ENCODE measurements around the gene ZNF557. TPM values are rescaled to one million over a fixed set of nuclear protein-coding genes. Genes with fewer than 3 reads are reported as not detected.

ZNF557 gene
- total and polyA plus RNA-seq, 4 donors: 0.63 to 11.5 (median 6.5) TPM

DNA sequence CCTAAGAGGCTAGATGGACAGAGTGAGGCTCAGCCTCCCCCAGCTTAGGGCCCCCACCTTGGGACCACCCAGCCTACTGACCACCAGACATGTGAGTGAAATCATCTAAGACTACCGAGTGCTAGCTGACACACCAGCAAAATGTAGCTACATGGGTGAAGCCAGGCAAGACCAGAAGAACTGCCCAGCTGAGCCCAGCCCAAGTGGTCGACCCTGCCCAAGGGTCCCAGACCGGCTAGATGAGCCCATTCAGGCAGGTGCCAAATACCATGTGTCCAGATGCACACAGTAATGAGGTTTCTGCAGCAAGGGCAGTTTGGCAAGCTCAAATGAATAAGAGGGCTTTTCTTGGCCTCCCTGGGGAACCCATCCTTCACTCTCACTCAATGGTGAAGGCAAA, 56.6 kb downstream of the ZNF557 start:
- peaks cover 8 to 21% of the 10 kb centered on the region in 2 donors for H3K36me3 ChIP-seq (ENCODE audit: control insufficient read depth in 1 of 2, insufficient read depth in 2 of 2, low read length in 1 of 2)
- DNase-seq (no peak), ATAC-seq (ENCODE audit: low FRiP score) (no peak)
- H3K27me3 ChIP-seq (ENCODE audit: control insufficient read depth in 1 of 2, insufficient read depth in 2 of 2, low read length in 1 of 2): no peaks in the 10 kb centered on the region
- intact Hi-C loops (cut with DNase I): no loop called here
- no peak overlapping the region for H3K4me3 ChIP-seq (ENCODE audit: low read length in 2 of 2)
- WGBS, 2 donors: 95 to 98% methylated on average over 3 of the region's 3 CpGs
- H3K4me1 ChIP-seq (ENCODE audit: control insufficient read depth in 1 of 2, insufficient read depth in 2 of 2, low read length in 2 of 2): no peaks in the 10 kb centered on the region
- no peak overlapping the region for H3K27ac ChIP-seq (ENCODE audit: low read depth in 1 of 2, low read length in 2 of 2)
- H3K9me3 ChIP-seq (ENCODE audit: control insufficient read depth, low read length): peaks cover 8% of the 10 kb centered on the region

GRCh38 chr19:7130043-7130442, 60.5 kb downstream of the ZNF557 start:
- intact Hi-C loops (cut with DNase I): no loop called here
- H3K27me3 ChIP-seq (ENCODE audit: control insufficient read depth in 1 of 2, insufficient read depth in 2 of 2, low read length in 1 of 2): no peaks in the 10 kb centered on the region
- 96 to 99% methylated on average over 1 of the region's 1 CpG for WGBS, 2 donors
- no peaks in the 10 kb centered on the region for H3K4me1 ChIP-seq (ENCODE audit: control insufficient read depth in 1 of 2, insufficient read depth in 2 of 2, low read length in 2 of 2)
- DNase-seq: no peak
- H3K4me3 ChIP-seq (ENCODE audit: low read length in 2 of 2): no peak overlapping the region
- H3K9me3 ChIP-seq (ENCODE audit: control insufficient read depth, low read length): peaks cover 8% of the 10 kb centered on the region
- no peak for ATAC-seq (ENCODE audit: low FRiP score)
- H3K27ac ChIP-seq (ENCODE audit: low read depth in 1 of 2, low read length in 2 of 2): no peak overlapping the region
- H3K36me3 ChIP-seq (ENCODE audit: control insufficient read depth in 1 of 2, insufficient read depth in 2 of 2, low read length in 1 of 2): peaks cover 5 to 24% of the 10 kb centered on the region in 2 donors

DNA sequence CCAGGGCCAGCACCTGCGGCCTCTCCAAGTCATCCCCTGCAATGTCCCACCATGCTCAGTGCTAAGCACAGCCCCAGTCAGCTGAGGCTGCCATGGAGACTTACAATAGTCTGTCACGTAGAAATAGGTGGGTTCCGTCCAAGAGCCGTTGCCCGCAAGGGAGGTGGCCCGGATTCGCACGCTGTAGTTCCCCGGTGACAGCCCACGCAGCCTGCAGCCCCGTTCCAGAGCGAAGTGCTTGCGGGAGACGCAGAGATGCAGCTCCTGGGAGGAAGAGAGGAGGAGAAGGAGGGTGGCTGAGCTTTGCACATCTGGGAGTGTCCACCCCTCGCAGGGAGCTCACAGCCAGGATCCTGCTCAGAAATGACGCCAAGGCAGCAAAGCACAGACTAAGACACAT, 62.6 kb downstream of the ZNF557 start:
- H3K36me3 ChIP-seq (ENCODE audit: control insufficient read depth in 1 of 2, insufficient read depth in 2 of 2, low read length in 1 of 2): peaks cover 2 to 11% of the 10 kb centered on the region in 2 donors
- no peak overlapping the region for H3K27ac ChIP-seq (ENCODE audit: low read depth in 1 of 2, low read length in 2 of 2)
- intact Hi-C loops (cut with DNase I): no loop called here
- DNase-seq (peak in 1 of 2 donors; percentile 30), ATAC-seq (ENCODE audit: low FRiP score) (no peak)
- WGBS, 2 donors: 94 to 97% methylated on average over 16 of the region's 16 CpGs
- no peaks in the 10 kb centered on the region for H3K9me3 ChIP-seq (ENCODE audit: control insufficient read depth, low read length)
- H3K4me1 ChIP-seq (ENCODE audit: control insufficient read depth in 1 of 2, insufficient read depth in 2 of 2, low read length in 2 of 2): no peaks in the 10 kb centered on the region
- H3K4me3 ChIP-seq (ENCODE audit: low read length in 2 of 2): no peak overlapping the region
- no peaks in the 10 kb centered on the region for H3K27me3 ChIP-seq (ENCODE audit: control insufficient read depth in 1 of 2, insufficient read depth in 2 of 2, low read length in 1 of 2)

- Histone ChIP-seq H3K9me3 (ENCODE audit: control insufficient read depth, low read length) (no peaks in the 10 kb centered on the region), H3K36me3 (ENCODE audit: control insufficient read depth in 1 of 2, insufficient read depth in 2 of 2, low read length in 1 of 2) (peaks cover 0 to 12% of the 10 kb centered on the region in 2 donors), H3K4me3 (ENCODE audit: low read length in 2 of 2) (no peak overlapping the region), H3K27ac (ENCODE audit: low read depth in 1 of 2, low read length in 2 of 2) (no peak overlapping the region), H3K4me1 (ENCODE audit: control insufficient read depth in 1 of 2, insufficient read depth in 2 of 2, low read length in 2 of 2) (no peaks in the 10 kb centered on the region), H3K27me3 (ENCODE audit: control insufficient read depth in 1 of 2, insufficient read depth in 2 of 2, low read length in 1 of 2) (no peaks in the 10 kb centered on the region)
- no peak for ATAC-seq (ENCODE audit: low FRiP score)
- peak in 1 of 2 donors; percentile 20 for DNase-seq
- intact Hi-C loops (cut with DNase I): no loop called here
- 55 to 58% methylated on average over 2 of the region's 2 CpGs for WGBS, 2 donors
Observed at GRCh38 chr19:7137120-7137519, 67.6 kb downstream of the ZNF557 start.

Other genes starting within 250 kb of the ZNF557 start
- 1 to 10 TPM in 1 of 2 donors, under 1 TPM in 1; 0.42 to 1.6 TPM for gene ADGRE1, start 182.1 kb upstream of the ZNF557 start, total RNA-seq
- under 1 TPM; 0.08 to 0.50 TPM for gene ADGRE1, start 182.1 kb upstream of the ZNF557 start, polyA plus RNA-seq
- gene MBD3L2B, start 48.3 kb upstream of the ZNF557 start, total RNA-seq: not detected
- gene MBD3L2B, start 48.3 kb upstream of the ZNF557 start, polyA plus RNA-seq: not detected
- gene MBD3L5, start 39.1 kb upstream of the ZNF557 start, total RNA-seq: not detected
- not detected for gene MBD3L5, start 39.1 kb upstream of the ZNF557 start, polyA plus RNA-seq
- not detected for gene MBD3L4, start 29.5 kb upstream of the ZNF557 start, total RNA-seq
- gene MBD3L4, start 29.5 kb upstream of the ZNF557 start, polyA plus RNA-seq: not detected
- gene MBD3L2, start 20.4 kb upstream of the ZNF557 start, total RNA-seq: not detected
- not detected for gene MBD3L2, start 20.4 kb upstream of the ZNF557 start, polyA plus RNA-seq
- not detected for gene MBD3L3, start 11.0 kb upstream of the ZNF557 start, total RNA-seq
- not detected for gene MBD3L3, start 11.0 kb upstream of the ZNF557 start, polyA plus RNA-seq
- 100 to 1,000 TPM in 1 of 2 donors, 10 to 100 TPM in 1; 67.0 to 106 TPM for gene INSR, start 224.7 kb downstream of the ZNF557 start, total RNA-seq
- 10 to 100 TPM in 1 of 2 donors, 1 to 10 TPM in 1; 4.8 to 12.0 TPM for gene INSR, start 224.7 kb downstream of the ZNF557 start, polyA plus RNA-seq